Pancreas (tissue), 10 donors: ENCODE results near the gene PAWR. TPM values are rescaled to one million over a fixed set of nuclear protein-coding genes. Genes with fewer than 3 reads are reported as not detected.

ENCODE experiments used
- ATAC-seq, 4 donors: fragments of 200-7000 bp; cut with Tn5 transposase; one replicate each; pipeline versions ENCODE4 v1.8.0 to v1.9.1; 2020; ENCODE audit warnings: mild to moderate bottlenecking in 4 of 4, moderate library complexity in 4 of 4
- DNase-seq, 6 donors: peaks; one replicate each; pipeline ENCODE4 v3.0.0-alpha.2; 2020
- FAIRE-seq: peaks from 2 replicates; lab custom pipeline; 2012; peaks lifted over from hg19 to GRCh38; lab: Jason Lieb, UNC
- H3K27ac ChIP-seq, 4 donors: fragments of 200-600 bp; sonication (generic); 1 replicate in 3 of 4; 2 replicates in 1 of 4; pipeline versions ENCODE4 v1.5.0 to v1.8.0; 2020
- H3K27me3 ChIP-seq, 4 donors: fragments of 200-600 bp; one replicate each; pipeline ENCODE4 v1.8.0; 2021
- H3K36me3 ChIP-seq, 3 donors: fragments of 200-600 bp; sonication (generic) in 1 of 3; one replicate each; pipeline versions ENCODE4 v1.5.0 to v1.8.0; 2020 to 2021
- H3K4me1 ChIP-seq, 3 donors: fragments of 200-600 bp; one replicate each; pipeline ENCODE4 v1.8.0; 2021
- H3K4me3 ChIP-seq, 4 donors: fragments of 200-600 bp; sonication (generic) in 2 of 4; one replicate each; pipeline versions ENCODE4 v1.5.0 to v1.8.0; 2020 to 2021
- H3K9me3 ChIP-seq, 4 donors: fragments of 200-600 bp; one replicate each; pipeline ENCODE4 v1.8.0; 2021
- WGBS, 2 donors: extraction: QIAGEN DNeasy Blood & Tissue Kit; methylation state at CpG; one replicate each; pipeline ENCODE4 v1.1.7; 2013; 5-methylcytosine and 5-hydroxymethylcytosine counted together
- intact Hi-C, 3 donors: fragments of 100-400 bp; cut with DNase I; formaldehyde crosslinking; loops; one replicate each; pipeline versions ENCODE4 v1.11.1 to v1.14.2; 2022
- polyA plus RNA-seq, 2 donors: library from polyadenylated mRNA; stranded (reverse); fragments of 200-250 nt; gene quantifications; one replicate each; pipeline ENCODE4 v1.2.3, GENCODE V29; 2013
- total RNA-seq, 6 donors: library from RNA; stranded (reverse); fragmentation: NEBNext Ultra II Directional in 4 of 6; extraction: Animal tissue kit (Norgen Biotek cat#: 25700) in 4 of 6; gene quantifications; one replicate each; pipeline versions ENCODE4 v1.2.1 to v1.2.4, GENCODE V29; 2021 to 2023
- TF ChIP-seq, protein P1 (sequence below), 4 donors: fragments of 200-600 bp; sonication (generic) in 3 of 4; IDR thresholded peaks; one replicate each; pipeline versions ENCODE4 v1.5.0 to v1.8.0; 2021; ENCODE audit warnings: antibody characterized with exemption in 4 of 4
- donor health status: healthy with polysubstance abuse.
- donor health status: DM: no; HTN: no; CAD: no; lungs with moderate emphysema.
- donor health status: DM: no; HTN: no; CAD: no.
- donor health status: control.
- donor health status: control.
- donor health status: Bipolar disorder and iron deficiency.
- donor health status: DM: yes; HTN: yes; CAD: no.
- donor health status: DM: no; HTN: no; CAD: no.
- donor health status: DM: no; HTN: no; CAD: no.
- donor health status: DM: yes; HTN: yes; CAD: no.

Gene PAWR
- total and polyA plus RNA-seq, 8 donors = 18.8 to 64.4 (median 37.3) TPM

DNA sequence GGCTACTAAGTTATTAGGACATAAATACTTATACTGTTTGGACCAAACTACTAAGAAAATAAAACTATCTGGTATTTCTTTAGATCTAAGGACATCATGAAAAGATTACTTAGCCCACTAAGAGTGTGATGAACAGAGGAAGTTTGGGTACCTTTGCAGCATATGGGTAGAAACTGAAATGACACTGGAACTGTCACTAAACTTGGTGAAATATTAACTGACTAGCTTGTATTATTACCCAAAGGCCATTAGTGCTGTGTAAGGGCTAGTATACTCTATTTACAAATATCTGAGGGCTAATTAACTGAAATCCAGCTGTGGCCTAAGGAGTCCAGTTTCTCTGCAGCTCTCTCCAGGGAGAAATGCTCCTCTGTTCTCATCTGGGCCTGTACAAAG is 45.5 kb downstream of the PAWR start:
- Histone ChIP-seq H3K4me3 (no peak overlapping the region), H3K9me3 (no peaks in the 10 kb centered on the region), H3K27ac (no peak overlapping the region), H3K4me1 (peaks cover 3 to 21% (median 13%) of the 10 kb centered on the region in 3 donors), H3K36me3 (no peaks in the 10 kb centered on the region), H3K27me3 (no peaks in the 10 kb centered on the region)
- FAIRE-seq (no peak), DNase-seq (no peak), ATAC-seq (peak in 3 of 4 donors; percentile 30 to 40 (median 32))
- TF ChIP-seq, protein P1, sequence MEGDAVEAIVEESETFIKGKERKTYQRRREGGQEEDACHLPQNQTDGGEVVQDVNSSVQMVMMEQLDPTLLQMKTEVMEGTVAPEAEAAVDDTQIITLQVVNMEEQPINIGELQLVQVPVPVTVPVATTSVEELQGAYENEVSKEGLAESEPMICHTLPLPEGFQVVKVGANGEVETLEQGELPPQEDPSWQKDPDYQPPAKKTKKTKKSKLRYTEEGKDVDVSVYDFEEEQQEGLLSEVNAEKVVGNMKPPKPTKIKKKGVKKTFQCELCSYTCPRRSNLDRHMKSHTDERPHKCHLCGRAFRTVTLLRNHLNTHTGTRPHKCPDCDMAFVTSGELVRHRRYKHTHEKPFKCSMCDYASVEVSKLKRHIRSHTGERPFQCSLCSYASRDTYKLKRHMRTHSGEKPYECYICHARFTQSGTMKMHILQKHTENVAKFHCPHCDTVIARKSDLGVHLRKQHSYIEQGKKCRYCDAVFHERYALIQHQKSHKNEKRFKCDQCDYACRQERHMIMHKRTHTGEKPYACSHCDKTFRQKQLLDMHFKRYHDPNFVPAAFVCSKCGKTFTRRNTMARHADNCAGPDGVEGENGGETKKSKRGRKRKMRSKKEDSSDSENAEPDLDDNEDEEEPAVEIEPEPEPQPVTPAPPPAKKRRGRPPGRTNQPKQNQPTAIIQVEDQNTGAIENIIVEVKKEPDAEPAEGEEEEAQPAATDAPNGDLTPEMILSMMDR (IDR thresholded peaks at IDR 0.05) = no peak
- intact Hi-C loops = no loop called here

DNA sequence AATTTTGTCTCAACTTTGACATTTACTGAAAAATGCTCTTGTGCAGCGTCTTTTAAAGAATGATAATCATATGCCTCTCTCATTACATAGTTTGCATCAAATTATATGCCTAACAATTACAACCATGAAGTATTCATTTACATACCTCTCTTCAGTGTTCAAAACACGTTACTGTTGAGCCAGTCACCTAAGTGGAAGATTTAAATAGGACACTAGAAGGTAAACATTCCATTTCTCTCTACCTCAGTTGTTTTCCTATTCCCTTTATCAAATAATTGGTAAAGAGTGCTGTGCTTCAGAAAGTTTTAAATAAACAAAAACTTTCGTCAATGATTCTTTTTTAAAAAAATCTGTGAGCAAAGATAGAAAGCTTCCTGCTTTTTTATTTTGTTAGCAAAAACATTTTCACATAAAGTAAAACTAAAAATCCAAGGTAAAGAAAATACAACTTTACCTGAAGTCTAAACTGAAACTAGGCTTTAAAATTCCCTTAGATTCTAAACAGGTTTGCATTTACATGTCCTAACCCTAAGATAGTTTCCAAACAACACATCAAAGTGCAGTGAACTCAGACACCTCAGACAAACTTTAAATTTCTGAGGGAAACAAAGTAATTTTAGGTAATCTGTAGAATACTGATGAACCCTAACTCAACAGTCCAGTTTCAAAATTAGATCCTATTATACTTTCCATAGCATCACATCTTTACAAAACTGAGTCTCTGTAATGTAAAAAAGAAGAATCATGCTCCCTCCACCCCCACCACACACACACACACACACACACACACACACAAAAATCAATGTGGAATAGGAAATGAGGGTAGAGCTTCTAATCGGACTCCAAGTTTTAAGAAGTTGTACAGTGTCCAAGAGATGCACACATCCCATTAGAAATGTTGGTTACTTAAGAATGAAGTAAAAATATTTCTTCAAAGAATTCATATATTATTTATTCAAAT is 46.2 kb downstream of the PAWR start:
- ATAC-seq (no peak), FAIRE-seq (no peak)

DNA sequence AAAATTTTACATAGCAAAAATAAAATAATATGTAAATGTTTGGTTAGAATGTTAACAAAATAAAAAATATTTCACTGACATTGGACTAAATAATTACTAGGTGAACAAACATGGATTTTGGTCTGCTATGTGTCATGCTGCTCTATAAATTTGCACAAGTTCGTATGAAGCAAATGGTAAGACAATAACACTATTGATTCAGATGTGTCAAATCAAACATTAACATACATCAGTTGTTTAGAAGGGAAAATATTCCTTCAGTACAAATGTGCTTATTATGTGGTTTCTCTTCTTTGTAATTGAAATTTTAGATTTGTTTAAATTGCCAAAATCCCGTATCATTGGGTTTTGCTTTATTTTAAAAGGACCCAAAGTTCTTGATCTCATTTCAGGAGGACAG is 46.9 kb downstream of the PAWR start:
- TF ChIP-seq, protein P1 (IDR thresholded peaks at IDR 0.05) = no peak

More for the DNA sequence above, 46.2 kb downstream of the PAWR start:
- Histone ChIP-seq H3K4me3 (no peak overlapping the region), H3K27me3 (no peaks in the 10 kb centered on the region), H3K36me3 (no peaks in the 10 kb centered on the region), H3K27ac (no peak overlapping the region), H3K9me3 (no peaks in the 10 kb centered on the region), H3K4me1 (peaks cover 3 to 21% (median 13%) of the 10 kb centered on the region in 3 donors)
- intact Hi-C loops = no loop called here
- WGBS, 2 donors = 26 to 36% methylated on average over 4 of the region's 4 CpGs
- TF ChIP-seq, protein P1 (IDR thresholded peaks at IDR 0.05) = no peak
- DNase-seq = no peak

DNA sequence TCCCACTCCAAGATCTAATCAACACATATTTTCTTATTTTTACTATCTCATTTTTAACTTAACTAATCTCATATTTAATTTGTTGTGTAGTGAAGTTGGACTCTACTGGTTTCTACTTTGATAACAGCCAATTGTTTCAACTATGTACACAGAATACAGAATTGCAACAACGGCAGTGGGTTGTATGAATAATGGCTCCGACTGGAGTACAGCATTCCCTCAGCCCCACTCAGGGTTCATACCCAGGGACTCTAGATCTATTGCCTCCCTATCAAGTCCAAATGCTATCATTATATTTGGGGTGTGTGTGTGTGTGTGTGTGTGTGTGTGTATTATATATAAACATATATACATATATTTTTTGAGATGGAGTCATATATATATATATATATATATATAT is 52.3 kb downstream of the PAWR start:
- intact Hi-C loops = no loop called here
- no peak for DNase-seq
- ATAC-seq = no peak
- 45 to 54% methylated on average over 2 of the region's 2 CpGs for WGBS, 2 donors
- TF ChIP-seq, protein P1 (IDR thresholded peaks at IDR 0.05) = no peak
- Histone ChIP-seq H3K4me3 (no peak overlapping the region), H3K27ac (no peak overlapping the region), H3K4me1 (peaks cover 0 to 4% (median under 1%) of the 10 kb centered on the region in 3 donors), H3K36me3 (no peaks in the 10 kb centered on the region), H3K27me3 (no peaks in the 10 kb centered on the region), H3K9me3 (no peaks in the 10 kb centered on the region)
- FAIRE-seq = no peak

More for the DNA sequence above, 46.9 kb downstream of the PAWR start:
- no peaks in the 10 kb centered on the region for H3K27me3 ChIP-seq
- FAIRE-seq = no peak
- H3K4me3 ChIP-seq = no peak overlapping the region
- 49 to 50% methylated on average over 2 of the region's 2 CpGs for WGBS, 2 donors
- H3K36me3 ChIP-seq = no peaks in the 10 kb centered on the region
- DNase-seq = no peak
- H3K27ac ChIP-seq = no peak overlapping the region
- intact Hi-C loops = no loop called here
- no peak for ATAC-seq
- no peaks in the 10 kb centered on the region for H3K9me3 ChIP-seq
- peaks cover 3 to 21% (median 13%) of the 10 kb centered on the region in 3 donors for H3K4me1 ChIP-seq

DNA sequence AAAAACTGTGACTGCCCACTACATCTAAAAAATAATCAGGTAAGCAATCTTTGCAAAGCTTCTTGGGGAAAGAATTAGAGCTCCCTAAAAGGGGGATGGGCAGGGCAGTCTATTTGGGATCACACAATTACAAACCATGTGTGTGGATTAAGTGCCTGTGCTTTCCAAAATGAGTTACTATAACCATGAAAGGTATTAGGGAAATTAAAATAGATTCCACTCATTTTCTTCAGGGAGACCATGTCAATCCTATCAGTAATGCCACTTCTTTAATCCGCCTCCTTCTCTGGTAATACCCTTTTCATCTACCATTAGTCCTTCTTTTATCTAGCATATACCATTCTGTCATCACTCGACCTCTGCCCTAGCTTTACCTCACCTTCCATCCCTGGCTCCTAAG is 53.7 kb downstream of the PAWR start:
- FAIRE-seq (no peak), ATAC-seq (no peak)

More for the DNA sequence above, 53.7 kb downstream of the PAWR start:
- TF ChIP-seq, protein P1 (IDR thresholded peaks at IDR 0.05) = no peak
- no peak for DNase-seq
- Histone ChIP-seq H3K27ac (no peak overlapping the region), H3K9me3 (no peaks in the 10 kb centered on the region), H3K4me1 (peaks cover 0 to 3% (median 0%) of the 10 kb centered on the region in 3 donors), H3K4me3 (no peak overlapping the region), H3K36me3 (no peaks in the 10 kb centered on the region), H3K27me3 (no peaks in the 10 kb centered on the region)
- 90 to 92% methylated on average over 2 of the region's 2 CpGs for WGBS, 2 donors
- intact Hi-C loops = no loop called here
